Neutrophil (primary cell): ENCODE results near the gene IZUMO1.

Source experiments
- H3K27ac ChIP-seq: fragments of 200-600 bp; sonication (generic); 2 replicates; pipeline ENCODE4 v1.5.1; 2016; ENCODE audit warnings: mild to moderate bottlenecking, moderate library complexity
- H3K27me3 ChIP-seq: fragments of 200-600 bp; sonication (generic); 2 replicates; pipeline ENCODE4 v1.6.0; 2016; ENCODE audit warnings: mild to moderate bottlenecking
- H3K36me3 ChIP-seq: fragments of 200-600 bp; sonication (generic); 2 replicates; pipeline ENCODE4 v1.5.1; 2017
- H3K4me1 ChIP-seq, 2 experiments: fragments of 200-600 bp in 1 of 2; sonication (generic) in 1 of 2; 1 replicate in 1 of 2; 2 replicates in 1 of 2; pipeline versions ENCODE4 v1.5.1 to v1.6.1; 2013 to 2016; ENCODE audit warnings: low read depth in 1 of 2, low read length in 1 of 2, mild to moderate bottlenecking in 1 of 2, moderate library complexity in 1 of 2; ENCODE audit not compliant: control insufficient read depth in 1 of 2, insufficient read depth in 1 of 2
- H3K4me3 ChIP-seq, 2 experiments: fragments of 200-600 bp in 1 of 2; sonication (generic) in 1 of 2; 1 replicate in 1 of 2; 2 replicates in 1 of 2; pipeline ENCODE4 v1.5.1; 2013 to 2016; ENCODE audit warnings: low read depth in 1 of 2, low read length in 1 of 2, mild to moderate bottlenecking in 1 of 2, moderate library complexity in 1 of 2
- H3K9me3 ChIP-seq: fragments of 200-600 bp; sonication (generic); 2 replicates; pipeline ENCODE4 v1.5.1; 2016
- CTCF ChIP-seq: fragments of 200-600 bp; sonication (generic); IDR thresholded peaks from 2 replicates; pipeline ENCODE4 v1.5.1; 2016; ENCODE audit warnings: antibody characterized with exemption

IZUMO1 gene

GRCh38 chr19:48705431-48705830, 41.3 kb downstream of the IZUMO1 start:
- Histone ChIP-seq H3K27ac (no peak overlapping the region), H3K4me1 (no peaks in the 10 kb centered on the region), H3K27me3 (no peaks in the 10 kb centered on the region), H3K9me3 (no peaks in the 10 kb centered on the region), H3K4me3 (no peak overlapping the region), H3K36me3 (no peaks in the 10 kb centered on the region)
- no peak for TF ChIP-seq CTCF

- H3K27me3 ChIP-seq: peaks cover 10% of the 10 kb centered on the region
- H3K4me3 ChIP-seq: no peak overlapping the region
- TF ChIP-seq CTCF: no peak
- H3K9me3 ChIP-seq: no peaks in the 10 kb centered on the region
- no peaks in the 10 kb centered on the region for H3K36me3 ChIP-seq
- no peak overlapping the region for H3K27ac ChIP-seq
- no peaks in the 10 kb centered on the region for H3K4me1 ChIP-seq
These were observed 43.4 kb downstream of the IZUMO1 start for GRCh38 chr19:48703316-48703715.

- no peaks in the 10 kb centered on the region for H3K4me1 ChIP-seq
- no peak overlapping the region for H3K4me3 ChIP-seq
- TF ChIP-seq CTCF: no peak
- H3K9me3 ChIP-seq: no peaks in the 10 kb centered on the region
- H3K27ac ChIP-seq: no peak overlapping the region
- H3K27me3 ChIP-seq: peaks cover 16% of the 10 kb centered on the region
- H3K36me3 ChIP-seq: no peaks in the 10 kb centered on the region
These were observed 44.0 kb downstream of the IZUMO1 start for GRCh38 chr19:48702701-48703100.

GRCh38 chr19:48698046-48698445, 48.7 kb downstream of the IZUMO1 start:
- no peak overlapping the region for H3K27ac ChIP-seq
- no peak overlapping the region for H3K4me3 ChIP-seq
- H3K36me3 ChIP-seq: no peaks in the 10 kb centered on the region
- no peaks in the 10 kb centered on the region for H3K9me3 ChIP-seq
- H3K27me3 ChIP-seq: peaks cover 50% of the 10 kb centered on the region
- H3K4me1 ChIP-seq: no peaks in the 10 kb centered on the region
- no peak for TF ChIP-seq CTCF

GRCh38 chr19:48696353-48697010, 50.2 kb downstream of the IZUMO1 start:
- Histone ChIP-seq H3K4me3 (no peak overlapping the region), H3K27ac (no peak overlapping the region), H3K36me3 (no peaks in the 10 kb centered on the region), H3K4me1 (no peaks in the 10 kb centered on the region), H3K9me3 (no peaks in the 10 kb centered on the region), H3K27me3 (peaks cover 50% of the 10 kb centered on the region)
- TF ChIP-seq CTCF: no peak
